Measurements from ENCODE around the gene CDH16. TPM values are rescaled to one million over a fixed set of nuclear protein-coding genes. Genes with fewer than 3 reads are reported as not detected.
A peak's percentile ranks its signal among the peaks of the same experiment; 100 is the strongest.

The CDH16 gene
- total and polyA plus RNA-seq, 2 of the 13 experiments (the other 11 are each of a cell fraction or from before 2014, with no cell fraction given) = 2.7 to 3.9 TPM

DNA sequence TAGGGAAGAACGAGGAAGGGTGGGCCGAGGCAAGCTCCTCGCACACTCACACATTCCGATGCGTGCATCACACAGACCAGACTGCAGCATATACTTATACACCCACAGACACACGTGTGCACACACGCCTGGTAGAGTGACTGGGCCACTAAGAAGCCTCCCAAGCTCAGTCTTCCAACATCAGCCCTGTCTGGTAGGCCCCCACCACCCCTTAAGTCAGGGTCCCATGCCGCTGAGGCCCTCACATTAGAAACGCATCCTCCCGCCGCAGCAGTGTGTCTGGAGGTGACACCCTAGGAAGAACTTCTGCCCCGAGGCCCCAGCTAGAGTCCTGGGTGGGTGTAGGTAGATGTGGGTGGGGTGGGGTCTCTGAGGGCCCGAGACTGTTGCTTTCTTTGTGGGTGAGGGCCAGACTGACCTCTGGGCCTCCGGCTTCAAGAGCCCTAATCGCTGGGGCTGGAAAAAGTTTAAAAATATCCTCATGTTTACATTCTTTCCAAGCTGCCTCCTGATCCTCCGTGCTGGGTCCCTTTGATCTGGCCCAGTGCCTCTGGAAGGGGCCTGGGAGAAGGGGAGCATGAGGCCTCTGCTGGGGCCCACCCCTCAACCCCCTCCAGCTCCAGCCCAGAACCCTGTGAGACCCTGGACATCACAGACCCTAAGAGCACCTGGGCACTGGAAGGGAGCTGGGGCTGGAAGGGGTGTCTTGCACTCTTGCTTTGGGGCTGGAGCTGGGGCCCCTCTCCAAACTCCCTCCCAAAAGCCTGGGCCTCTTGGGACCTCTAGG, 13.6 kb downstream of the CDH16 start (continued):
- TF ChIP-seq, protein P1, sequence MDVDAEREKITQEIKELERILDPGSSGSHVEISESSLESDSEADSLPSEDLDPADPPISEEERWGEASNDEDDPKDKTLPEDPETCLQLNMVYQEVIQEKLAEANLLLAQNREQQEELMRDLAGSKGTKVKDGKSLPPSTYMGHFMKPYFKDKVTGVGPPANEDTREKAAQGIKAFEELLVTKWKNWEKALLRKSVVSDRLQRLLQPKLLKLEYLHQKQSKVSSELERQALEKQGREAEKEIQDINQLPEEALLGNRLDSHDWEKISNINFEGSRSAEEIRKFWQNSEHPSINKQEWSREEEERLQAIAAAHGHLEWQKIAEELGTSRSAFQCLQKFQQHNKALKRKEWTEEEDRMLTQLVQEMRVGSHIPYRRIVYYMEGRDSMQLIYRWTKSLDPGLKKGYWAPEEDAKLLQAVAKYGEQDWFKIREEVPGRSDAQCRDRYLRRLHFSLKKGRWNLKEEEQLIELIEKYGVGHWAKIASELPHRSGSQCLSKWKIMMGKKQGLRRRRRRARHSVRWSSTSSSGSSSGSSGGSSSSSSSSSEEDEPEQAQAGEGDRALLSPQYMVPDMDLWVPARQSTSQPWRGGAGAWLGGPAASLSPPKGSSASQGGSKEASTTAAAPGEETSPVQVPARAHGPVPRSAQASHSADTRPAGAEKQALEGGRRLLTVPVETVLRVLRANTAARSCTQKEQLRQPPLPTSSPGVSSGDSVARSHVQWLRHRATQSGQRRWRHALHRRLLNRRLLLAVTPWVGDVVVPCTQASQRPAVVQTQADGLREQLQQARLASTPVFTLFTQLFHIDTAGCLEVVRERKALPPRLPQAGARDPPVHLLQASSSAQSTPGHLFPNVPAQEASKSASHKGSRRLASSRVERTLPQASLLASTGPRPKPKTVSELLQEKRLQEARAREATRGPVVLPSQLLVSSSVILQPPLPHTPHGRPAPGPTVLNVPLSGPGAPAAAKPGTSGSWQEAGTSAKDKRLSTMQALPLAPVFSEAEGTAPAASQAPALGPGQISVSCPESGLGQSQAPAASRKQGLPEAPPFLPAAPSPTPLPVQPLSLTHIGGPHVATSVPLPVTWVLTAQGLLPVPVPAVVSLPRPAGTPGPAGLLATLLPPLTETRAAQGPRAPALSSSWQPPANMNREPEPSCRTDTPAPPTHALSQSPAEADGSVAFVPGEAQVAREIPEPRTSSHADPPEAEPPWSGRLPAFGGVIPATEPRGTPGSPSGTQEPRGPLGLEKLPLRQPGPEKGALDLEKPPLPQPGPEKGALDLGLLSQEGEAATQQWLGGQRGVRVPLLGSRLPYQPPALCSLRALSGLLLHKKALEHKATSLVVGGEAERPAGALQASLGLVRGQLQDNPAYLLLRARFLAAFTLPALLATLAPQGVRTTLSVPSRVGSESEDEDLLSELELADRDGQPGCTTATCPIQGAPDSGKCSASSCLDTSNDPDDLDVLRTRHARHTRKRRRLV (CRISPR knock-in tag; IDR thresholded peaks at IDR 0.05) = 0 out of 2 replicates have a peak, but pooled peaks have one; percentile 20
- TF ChIP-seq POGK (CRISPR knock-in tag; conservative IDR thresholded peaks at IDR 0.05) (no peak; the same call in 1 of the 2 replicates), ZNF674 (CRISPR knock-in tag; IDR thresholded peaks at IDR 0.05; ENCODE audit: low read depth) (no peak), GPBP1L1 (CRISPR knock-in tag; IDR thresholded peaks at IDR 0.05) (no peak), KLF15 (CRISPR knock-in tag; IDR thresholded peaks at IDR 0.05; ENCODE audit: borderline replicate concordance) (no peak), DR1 (CRISPR knock-in tag; IDR thresholded peaks at IDR 0.05) (no peak; the same call in 1 of the 2 replicates), ZFP1 (CRISPR knock-in tag; IDR thresholded peaks at IDR 0.05) (0 out of 2 replicates have a peak, but pooled peaks have one; percentile 21), ZNF589 (CRISPR knock-in tag; conservative IDR thresholded peaks at IDR 0.05) (no peak), SMARCC2 (IDR thresholded peaks at IDR 0.05) (no peak), KMT2A (CRISPR knock-in tag; IDR thresholded peaks at IDR 0.05) (no peak), TEAD2 (CRISPR knock-in tag; IDR thresholded peaks at IDR 0.05) (no peak), PTBP1 (IDR thresholded peaks at IDR 0.05; ENCODE audit: low read depth, low read length, poor library complexity, severe bottlenecking) (no peak), CHD2 (IDR thresholded peaks at IDR 0.05; ENCODE audit: low read depth, low read length) (no peak), ZNF160 (CRISPR knock-in tag; IDR thresholded peaks at IDR 0.05) (no peak), ZMAT5 (CRISPR knock-in tag; IDR thresholded peaks at IDR 0.05; ENCODE audit: borderline replicate concordance, low read depth) (no peak), FOXA3 (CRISPR knock-in tag; IDR thresholded peaks at IDR 0.05) (peak; percentile 96), ZNF772 (CRISPR knock-in tag; IDR thresholded peaks at IDR 0.05) (no peak), YEATS2 (CRISPR knock-in tag; IDR thresholded peaks at IDR 0.05; ENCODE audit: borderline replicate concordance) (no peak), CBX5 (CRISPR knock-in tag; IDR thresholded peaks at IDR 0.05; ENCODE audit: borderline replicate concordance) (no peak)
- TF ChIP-seq, protein P2, sequence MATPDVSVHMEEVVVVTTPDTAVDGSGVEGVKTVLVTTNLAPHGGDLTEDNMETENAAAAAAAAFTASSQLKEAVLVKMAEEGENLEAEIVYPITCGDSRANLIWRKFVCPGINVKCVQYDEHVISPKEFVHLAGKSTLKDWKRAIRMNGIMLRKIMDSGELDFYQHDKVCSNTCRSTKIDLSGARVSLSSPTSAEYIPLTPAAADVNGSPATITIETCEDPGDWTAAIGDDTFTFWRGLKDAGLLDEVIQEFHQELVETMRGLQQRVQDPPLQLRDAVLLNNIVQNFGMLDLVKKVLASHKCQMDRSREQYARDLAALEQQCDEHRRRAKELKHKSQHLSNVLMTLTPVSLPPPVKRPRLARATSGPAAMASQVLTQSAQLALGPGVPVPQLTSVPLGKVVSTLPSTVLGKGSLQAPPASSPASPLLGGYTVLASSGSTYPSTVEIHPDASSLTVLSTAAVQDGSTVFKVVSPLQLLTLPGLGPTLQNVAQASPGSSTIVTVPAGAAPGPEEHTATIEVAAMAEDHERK (CRISPR knock-in tag; IDR thresholded peaks at IDR 0.05; ENCODE audit: low read depth) = no peak

All from HepG2 (cell line).